Activated CD4-positive, alpha-beta T cell treated with anti-CD3 and anti-CD28 coated beads for 24 hours (primary cell): ENCODE measurements around the gene MYO5B.

Experiments used
- DNase-seq, 2 donors: peaks; one replicate each; pipeline ENCODE4 v3.0.0-alpha.2; 2020; ENCODE audit warnings: low read depth in 2 of 2

The MYO5B gene

GRCh38 chr18:49886891-49887764 lies 307.8 kb downstream of the MYO5B start:
- no peak for DNase-seq

GRCh38 chr18:49884959-49885358 lies 310.0 kb downstream of the MYO5B start:
- no peak for DNase-seq

- DNase-seq, result no peak
Observed at GRCh38 chr18:49884465-49884864, 310.5 kb downstream of the MYO5B start.

GRCh38 chr18:49880661-49881060 lies 314.3 kb downstream of the MYO5B start:
- no peak for DNase-seq

- no peak for DNase-seq
Observed at GRCh38 chr18:49879271-49879580, 315.7 kb downstream of the MYO5B start.

GRCh38 chr18:49878567-49879270 lies 316.2 kb downstream of the MYO5B start:
- no peak for DNase-seq

GRCh38 chr18:49878015-49878414 lies 316.9 kb downstream of the MYO5B start:
- DNase-seq, result no peak

GRCh38 chr18:49876536-49876935 lies 318.4 kb downstream of the MYO5B start:
- DNase-seq, result no peak

- no peak for DNase-seq
Observed at GRCh38 chr18:49875783-49876182, 319.2 kb downstream of the MYO5B start.

- DNase-seq, result no peak
Observed at GRCh38 chr18:49875155-49875554, 319.8 kb downstream of the MYO5B start.

GRCh38 chr18:49874238-49874637 lies 320.7 kb downstream of the MYO5B start:
- DNase-seq, result no peak

GRCh38 chr18:49869354-49869753 lies 325.6 kb downstream of the MYO5B start:
- no peak for DNase-seq

- DNase-seq, result no peak
Observed at GRCh38 chr18:49866680-49867079, 328.3 kb downstream of the MYO5B start.

- DNase-seq, result no peak
Observed at GRCh38 chr18:49865401-49865800, 329.5 kb downstream of the MYO5B start.

- no peak for DNase-seq
Observed at GRCh38 chr18:49863769-49864621, 331.0 kb downstream of the MYO5B start.

GRCh38 chr18:49862656-49863385 lies 332.1 kb downstream of the MYO5B start:
- DNase-seq, result no peak

GRCh38 chr18:49861659-49862058 lies 333.3 kb downstream of the MYO5B start:
- no peak for DNase-seq

GRCh38 chr18:49859725-49860124 lies 335.2 kb downstream of the MYO5B start:
- no peak for DNase-seq

- DNase-seq, result no peak
Observed at GRCh38 chr18:49859021-49859359, 336.0 kb downstream of the MYO5B start.

GRCh38 chr18:49858309-49859020 lies 336.5 kb downstream of the MYO5B start:
- peak; percentile 33 to 51 for DNase-seq

- no peak for DNase-seq
Observed at GRCh38 chr18:49857708-49858107, 337.2 kb downstream of the MYO5B start.
